Measurements from ENCODE around the gene DDX17. TPM values are rescaled to one million over a fixed set of nuclear protein-coding genes. Genes with fewer than 3 reads are reported as not detected.

DDX17 gene
- total RNA-seq, 2 experiments from 2014 or later: 319 to 341 TPM

DNA sequence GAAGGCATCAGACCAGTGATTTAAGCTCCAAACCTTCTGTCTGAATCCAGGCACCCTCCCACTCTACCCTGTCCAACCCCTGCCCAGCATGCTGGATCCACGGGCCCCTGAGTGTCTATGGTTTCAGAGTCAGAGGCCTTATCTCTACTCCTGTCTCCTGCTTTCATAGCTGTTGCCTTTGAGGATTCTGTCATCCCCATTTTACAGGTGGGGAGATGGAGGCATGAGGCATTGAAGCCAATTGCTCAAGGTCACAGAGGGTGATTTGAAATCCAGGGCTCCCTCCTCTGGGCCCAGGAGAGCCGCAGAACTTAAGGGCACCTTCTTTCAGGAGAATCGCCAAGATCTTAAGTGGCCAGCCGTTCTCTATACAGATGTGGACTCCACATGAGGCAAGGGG lies 54.2 kb downstream of the DDX17 start:
- no peaks in the 10 kb centered on the region for H3K9me3 Mint-ChIP-seq
- H3K27ac Mint-ChIP-seq: no peak overlapping the region
- DNase-seq: no peak
- peaks cover 9% of the 10 kb centered on the region for H3K4me1 Mint-ChIP-seq (ENCODE audit: low read depth)
- intact Hi-C loops (cut with micrococcal nuclease): no loop called here
- H3K36me3 Mint-ChIP-seq (ENCODE audit: low read depth): no peaks in the 10 kb centered on the region
- H3K4me3 Mint-ChIP-seq: no peak overlapping the region
- H3K27me3 Mint-ChIP-seq (ENCODE audit: low read depth): peaks cover 41% of the 10 kb centered on the region
- CTCF ChIA-PET: no interaction called here

DNA sequence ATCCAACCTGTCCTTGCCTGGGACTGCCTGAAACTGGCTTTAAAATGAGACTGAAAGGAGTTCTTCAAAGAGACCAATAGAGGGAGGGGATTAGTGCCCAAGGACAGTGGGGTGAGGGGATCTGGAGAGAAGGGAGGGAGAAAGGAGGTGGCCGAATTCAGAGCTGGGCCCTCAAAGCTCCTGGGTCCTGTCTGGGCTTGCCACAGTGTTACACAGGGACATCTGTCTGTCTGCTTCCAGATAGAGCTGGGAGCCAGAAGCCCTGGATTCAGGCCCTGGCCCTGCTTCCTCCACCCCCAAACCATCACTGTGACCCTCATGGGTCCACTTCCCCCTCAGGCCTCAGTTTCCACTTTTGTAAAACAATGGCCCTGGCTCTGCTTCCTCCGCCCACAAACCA lies 54.7 kb downstream of the DDX17 start:
- DNase-seq: no peak
- Mint-ChIP-seq H3K4me3 (no peak overlapping the region), H3K4me1 (ENCODE audit: low read depth) (peaks cover 7% of the 10 kb centered on the region), H3K36me3 (ENCODE audit: low read depth) (no peaks in the 10 kb centered on the region), H3K27ac (no peak overlapping the region), H3K9me3 (no peaks in the 10 kb centered on the region), H3K27me3 (ENCODE audit: low read depth) (peaks cover 36% of the 10 kb centered on the region)
- intact Hi-C loops (cut with micrococcal nuclease): no loop called here
- CTCF ChIA-PET: no interaction called here

DNA sequence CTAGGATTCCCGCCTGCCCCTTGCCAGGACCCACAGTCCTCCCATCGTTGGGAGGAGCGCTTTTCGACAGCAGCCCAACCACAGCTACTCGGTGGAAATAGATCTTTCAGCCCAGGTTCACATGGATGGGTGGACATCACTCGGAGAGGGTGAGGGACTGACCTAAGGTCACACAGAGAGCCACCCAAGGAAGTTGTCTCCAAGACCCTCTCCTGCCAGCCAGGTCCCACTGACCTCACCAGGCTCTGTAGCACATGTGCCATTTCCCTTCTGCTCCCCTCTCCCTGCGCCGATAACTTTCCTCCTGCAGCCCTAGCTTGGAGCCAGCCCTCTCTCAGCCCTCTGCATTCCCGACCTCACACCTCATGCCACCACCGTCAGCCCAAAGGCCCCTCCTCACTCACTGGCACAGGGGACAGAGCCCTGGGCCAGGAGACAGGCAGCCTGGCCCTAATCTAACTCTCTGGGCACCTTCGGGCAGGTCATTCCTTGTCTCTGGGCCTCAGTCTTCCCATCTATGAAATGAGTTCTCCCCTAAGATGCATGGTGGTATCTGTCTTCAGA lies 55.8 kb downstream of the DDX17 start:
- Mint-ChIP-seq H3K4me1 (ENCODE audit: low read depth) (peaks cover 4% of the 10 kb centered on the region), H3K27me3 (ENCODE audit: low read depth) (peaks cover 33% of the 10 kb centered on the region), H3K36me3 (ENCODE audit: low read depth) (no peaks in the 10 kb centered on the region), H3K27ac (no peak overlapping the region), H3K9me3 (no peaks in the 10 kb centered on the region), H3K4me3 (no peak overlapping the region)
- CTCF ChIA-PET: no interaction called here
- intact Hi-C loops (cut with micrococcal nuclease): no loop called here
- no peak for DNase-seq

DNA sequence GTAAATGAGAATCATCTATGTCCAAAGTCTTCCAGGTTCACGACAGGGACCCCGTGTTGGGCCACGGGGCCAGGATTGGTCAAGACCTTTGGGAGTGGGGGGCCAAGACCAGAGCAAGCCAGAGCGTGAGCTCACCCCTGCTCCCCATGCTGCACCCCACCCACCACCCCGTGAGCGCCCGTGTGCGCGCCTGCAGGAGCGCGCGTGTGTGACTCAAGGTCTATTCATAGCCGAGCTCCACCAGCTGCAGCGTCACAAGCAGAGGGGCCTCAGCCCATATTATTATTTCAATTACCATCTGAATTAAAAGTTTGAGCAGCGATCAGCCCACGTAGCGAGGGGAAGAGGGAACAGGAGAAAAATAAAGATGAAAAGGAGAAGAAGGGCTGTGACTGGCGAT lies 56.3 kb downstream of the DDX17 start:
- peaks cover 33% of the 10 kb centered on the region for H3K27me3 Mint-ChIP-seq (ENCODE audit: low read depth)
- H3K9me3 Mint-ChIP-seq: no peaks in the 10 kb centered on the region

DNA sequence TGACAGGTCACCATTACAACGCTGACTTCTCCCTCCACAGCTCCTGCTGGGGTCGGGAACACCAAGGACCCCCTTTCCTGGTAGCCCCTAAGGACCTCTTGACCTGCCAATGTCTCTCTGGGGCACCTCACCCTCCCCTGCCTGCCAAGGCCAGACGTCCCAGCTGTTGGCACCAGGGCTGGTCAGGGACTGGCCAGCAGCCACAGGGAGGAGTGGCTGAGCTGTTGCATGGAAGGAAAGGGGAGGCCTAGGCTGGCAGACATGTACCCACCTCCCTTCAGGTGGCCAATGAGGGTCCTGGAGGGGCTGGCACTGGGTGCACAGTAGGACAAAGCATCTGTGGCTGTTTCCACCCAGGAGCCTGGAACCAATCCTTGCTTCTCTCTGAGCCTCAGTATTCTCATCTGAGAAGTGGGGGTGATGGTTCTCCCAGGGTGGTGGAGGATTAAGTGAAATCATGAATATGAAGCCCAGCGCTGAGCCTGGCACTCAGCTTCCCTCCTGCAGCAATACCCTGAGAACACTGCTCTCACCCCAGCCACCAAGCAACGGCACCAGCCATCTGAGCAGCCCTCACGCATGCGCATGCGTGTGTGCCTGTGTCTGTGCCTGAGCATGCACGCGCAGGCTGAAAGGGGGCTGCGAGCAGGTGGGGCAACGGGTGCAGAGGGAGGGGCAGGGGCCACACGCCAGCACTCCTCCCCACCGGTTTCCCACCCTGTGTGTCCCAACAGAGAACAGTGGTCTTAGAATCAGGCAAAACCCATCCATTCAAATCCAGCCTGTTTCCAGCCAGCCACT lies 57.0 kb downstream of the DDX17 start:
- intact Hi-C loops (cut with micrococcal nuclease): no loop called here
- no peaks in the 10 kb centered on the region for H3K9me3 Mint-ChIP-seq

More for the DNA sequence above, 56.3 kb downstream of the DDX17 start:
- CTCF ChIA-PET: no interaction called here
- intact Hi-C loops (cut with micrococcal nuclease): no loop called here
- peaks cover 4% of the 10 kb centered on the region for H3K4me1 Mint-ChIP-seq (ENCODE audit: low read depth)
- no peaks in the 10 kb centered on the region for H3K36me3 Mint-ChIP-seq (ENCODE audit: low read depth)
- no peak for DNase-seq
- H3K27ac Mint-ChIP-seq: no peak overlapping the region
- H3K4me3 Mint-ChIP-seq: no peak overlapping the region

DNA sequence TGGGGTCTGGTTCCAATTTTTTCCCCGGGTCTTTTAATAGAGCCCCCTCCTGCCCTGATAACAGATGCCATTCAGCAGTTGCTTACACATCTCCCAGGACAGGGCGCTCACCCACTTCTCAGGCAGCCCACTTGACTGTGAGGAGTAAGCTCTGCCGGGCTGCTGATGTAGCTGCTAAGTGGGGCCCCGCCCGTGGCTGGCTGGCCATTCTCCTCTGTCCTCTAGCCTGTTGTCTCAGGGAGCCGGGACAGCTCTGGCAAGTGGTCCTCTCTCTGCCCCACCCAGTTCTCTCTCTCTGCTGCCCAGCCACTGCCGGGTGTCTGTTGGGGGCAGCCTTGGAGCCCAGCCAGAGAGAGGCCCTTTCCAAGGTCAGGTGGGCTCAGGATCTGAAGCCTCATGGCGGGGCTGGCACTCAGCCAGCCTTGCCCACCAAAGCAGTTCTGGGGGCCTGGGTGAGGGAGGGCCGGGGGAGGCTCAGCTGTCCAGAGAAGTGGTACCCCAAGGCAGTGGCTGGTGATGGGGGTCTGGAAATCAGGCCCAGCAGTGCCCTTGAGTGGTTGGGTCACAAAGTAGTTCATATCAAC lies 60.0 kb downstream of the DDX17 start:
- no peaks in the 10 kb centered on the region for H3K36me3 Mint-ChIP-seq (ENCODE audit: low read depth)
- CTCF ChIA-PET: interaction anchor here (0.6 kb wide), 1 partner anchor 343 kb away, joined by 3 read pairs; no protein-coding TSS in a partner anchor
- H3K4me3 Mint-ChIP-seq: no peak overlapping the region
- no peaks in the 10 kb centered on the region for H3K9me3 Mint-ChIP-seq
- no peaks in the 10 kb centered on the region for H3K4me1 Mint-ChIP-seq (ENCODE audit: low read depth)
- H3K27ac Mint-ChIP-seq: no peak overlapping the region
- H3K27me3 Mint-ChIP-seq (ENCODE audit: low read depth): peaks cover 10% of the 10 kb centered on the region
- no peak for DNase-seq
- intact Hi-C loops (cut with micrococcal nuclease): no loop called here

More for the DNA sequence above, 57.0 kb downstream of the DDX17 start:
- Mint-ChIP-seq H3K27ac (no peak overlapping the region), H3K4me1 (ENCODE audit: low read depth) (no peaks in the 10 kb centered on the region), H3K27me3 (ENCODE audit: low read depth) (peaks cover 29% of the 10 kb centered on the region), H3K36me3 (ENCODE audit: low read depth) (no peaks in the 10 kb centered on the region), H3K4me3 (no peak overlapping the region)
- DNase-seq: no peak
- CTCF ChIA-PET: no interaction called here

DNA sequence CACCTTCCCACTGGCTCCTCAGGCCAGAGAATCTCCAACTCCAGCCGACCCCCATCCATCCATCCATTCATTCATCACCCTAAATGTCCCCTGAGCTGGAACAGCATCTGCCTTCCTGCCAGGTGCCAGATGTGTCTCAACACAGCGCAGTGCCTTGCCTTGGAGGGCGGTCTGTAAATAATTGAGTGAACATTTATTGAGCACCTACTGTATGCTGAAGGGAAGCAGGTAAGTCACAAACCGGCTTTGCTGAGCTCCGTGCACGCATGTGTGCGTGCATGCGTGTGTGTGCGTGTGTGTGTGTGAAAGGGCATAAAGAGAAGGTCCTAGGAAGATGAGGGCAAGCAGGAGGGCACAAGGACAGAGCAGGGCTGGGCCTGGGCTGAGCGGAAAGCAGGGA lies 61.3 kb downstream of the DDX17 start:
- intact Hi-C loops (cut with micrococcal nuclease): no loop called here
- CTCF ChIA-PET: no interaction called here
- H3K9me3 Mint-ChIP-seq: no peaks in the 10 kb centered on the region
- H3K27me3 Mint-ChIP-seq (ENCODE audit: low read depth): no peaks in the 10 kb centered on the region
- DNase-seq: no peak
- no peaks in the 10 kb centered on the region for H3K36me3 Mint-ChIP-seq (ENCODE audit: low read depth)
- no peak overlapping the region for H3K27ac Mint-ChIP-seq
- H3K4me3 Mint-ChIP-seq: no peak overlapping the region
- no peaks in the 10 kb centered on the region for H3K4me1 Mint-ChIP-seq (ENCODE audit: low read depth)

DNA sequence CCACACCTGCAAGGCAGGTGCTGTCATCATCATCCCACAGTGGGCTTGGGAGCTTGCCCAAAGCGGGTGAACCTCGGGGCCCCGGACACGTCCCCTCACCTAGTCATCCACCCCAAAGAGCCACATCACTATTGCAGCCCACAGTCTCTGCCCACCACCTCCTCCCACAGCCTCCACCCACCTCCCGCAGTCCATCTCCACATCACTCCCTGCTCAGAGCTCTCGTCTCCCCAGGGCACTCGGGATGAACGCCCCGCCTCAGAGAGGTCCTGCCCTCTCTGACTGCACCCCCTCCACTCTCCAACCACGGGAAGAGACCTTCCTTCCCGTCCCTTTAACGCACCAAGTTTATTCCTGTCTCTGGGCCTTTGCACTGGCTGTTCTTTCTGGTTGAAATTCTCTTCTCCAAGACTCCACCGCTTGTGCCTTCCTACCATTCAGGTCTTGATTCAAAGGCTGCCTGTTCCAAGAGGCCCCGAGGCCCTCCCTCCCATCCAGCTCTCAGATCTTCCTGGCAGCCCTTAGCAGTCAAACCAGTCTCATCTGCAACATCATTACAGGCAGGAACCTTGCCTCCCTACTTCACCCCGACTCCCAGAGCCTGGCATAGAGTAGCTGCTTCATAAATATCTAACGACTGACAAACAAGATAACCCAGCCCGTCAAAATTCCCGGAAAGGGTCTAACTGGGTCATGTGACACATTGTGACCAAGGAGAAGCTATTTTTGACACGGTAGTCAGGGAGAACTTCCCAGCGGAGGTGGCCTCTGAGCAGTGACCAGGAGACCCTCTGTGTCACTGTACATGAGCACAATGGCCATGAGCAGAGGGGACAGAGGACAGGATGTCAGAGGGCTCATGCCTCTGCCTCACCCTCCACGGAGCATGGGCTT lies 62.2 kb downstream of the DDX17 start:
- Mint-ChIP-seq H3K27ac (no peak overlapping the region), H3K27me3 (ENCODE audit: low read depth) (no peaks in the 10 kb centered on the region), H3K9me3 (no peaks in the 10 kb centered on the region), H3K4me1 (ENCODE audit: low read depth) (no peaks in the 10 kb centered on the region), H3K4me3 (no peak overlapping the region), H3K36me3 (ENCODE audit: low read depth) (no peaks in the 10 kb centered on the region)
- intact Hi-C loops (cut with micrococcal nuclease): no loop called here
- CTCF ChIA-PET: interaction anchor here (0.5 to 0.6 kb wide), 2 partner anchors 219 to 228 kb away, joined by 3 read pairs; no protein-coding TSS in a partner anchor
- DNase-seq: no peak

DNA sequence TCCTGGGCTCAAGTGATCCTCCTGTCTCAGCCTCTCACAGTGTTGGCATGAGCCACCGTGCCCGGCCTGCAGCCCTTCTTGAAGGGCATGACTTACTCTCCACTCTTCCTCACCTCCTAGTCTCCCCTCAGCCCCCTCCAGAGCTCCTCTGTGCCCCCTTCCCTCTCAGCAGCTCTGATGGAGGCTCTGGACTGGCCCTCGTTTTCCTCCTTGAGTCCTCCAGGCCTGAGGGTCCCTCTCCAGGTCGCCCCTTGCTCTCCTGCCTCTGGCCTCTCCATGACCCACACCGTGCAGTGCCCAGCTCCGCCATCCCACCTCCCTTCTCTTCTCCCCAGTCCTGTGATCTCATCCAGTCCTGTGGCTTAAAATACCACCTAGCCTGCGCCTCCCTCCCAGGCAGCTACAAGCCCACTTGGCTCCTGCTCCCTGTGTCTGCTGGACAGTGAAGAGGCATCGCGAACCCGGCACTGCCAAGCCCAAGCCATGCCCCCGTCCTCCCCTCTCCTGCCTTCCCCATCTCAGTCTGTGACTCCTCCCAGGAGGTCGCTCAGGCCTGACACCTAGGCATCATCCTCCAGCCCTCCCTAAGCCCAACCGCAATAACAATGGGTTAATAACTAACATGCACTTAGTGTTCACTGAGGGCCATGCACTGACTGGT lies 63.0 kb downstream of the DDX17 start:
- Mint-ChIP-seq H3K27me3 (ENCODE audit: low read depth) (no peaks in the 10 kb centered on the region), H3K4me3 (no peak overlapping the region), H3K9me3 (no peaks in the 10 kb centered on the region), H3K27ac (no peak overlapping the region), H3K36me3 (ENCODE audit: low read depth) (no peaks in the 10 kb centered on the region), H3K4me1 (ENCODE audit: low read depth) (no peaks in the 10 kb centered on the region)
- DNase-seq: no peak
- intact Hi-C loops (cut with micrococcal nuclease): no loop called here
- CTCF ChIA-PET: interaction anchor here (0.5 to 1.2 kb wide), 2 partner anchors 23 to 219 kb away, joined by 3 read pairs; no protein-coding TSS in a partner anchor

DNA sequence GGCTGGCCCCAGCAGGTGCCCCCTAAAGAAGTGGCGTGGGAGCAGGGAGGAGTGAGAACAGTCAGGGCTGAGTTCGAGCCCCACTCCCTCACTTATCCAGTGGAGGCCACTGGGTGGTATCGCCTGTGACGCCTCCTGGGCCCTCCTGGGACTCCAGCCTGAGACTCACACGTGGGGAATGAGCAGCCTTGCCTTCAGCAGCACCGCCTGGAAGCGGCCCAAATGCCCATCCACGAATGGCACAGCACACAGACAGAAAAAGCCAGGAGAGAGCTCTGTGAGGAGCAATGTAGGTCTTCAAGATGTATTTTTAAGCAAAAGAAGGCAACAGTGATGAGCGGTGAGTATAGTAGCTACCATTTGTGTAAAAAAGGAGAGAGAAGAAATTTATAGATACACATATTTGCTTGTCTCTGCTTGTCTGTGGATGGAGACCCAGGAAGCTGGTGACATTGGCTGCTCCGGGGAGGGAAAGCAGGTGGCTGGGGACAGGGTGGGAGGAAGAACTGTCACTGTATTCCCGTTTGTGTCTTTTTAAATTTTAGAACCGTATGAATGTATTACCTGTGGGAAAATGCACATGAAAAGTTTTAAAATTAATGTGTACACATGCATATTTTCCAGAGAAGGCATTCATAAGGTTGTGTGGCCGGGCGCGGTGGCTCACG lies 64.4 kb downstream of the DDX17 start:
- H3K27ac Mint-ChIP-seq: no peak overlapping the region
- H3K9me3 Mint-ChIP-seq: no peaks in the 10 kb centered on the region
- no peaks in the 10 kb centered on the region for H3K27me3 Mint-ChIP-seq (ENCODE audit: low read depth)
- H3K4me3 Mint-ChIP-seq: no peak overlapping the region
- intact Hi-C loops (cut with micrococcal nuclease): no loop called here
- H3K4me1 Mint-ChIP-seq (ENCODE audit: low read depth): no peaks in the 10 kb centered on the region
- no peaks in the 10 kb centered on the region for H3K36me3 Mint-ChIP-seq (ENCODE audit: low read depth)
- CTCF ChIA-PET: interaction anchor here (1.2 kb wide), 1 partner anchor 22 kb away, joined by 3 read pairs; no protein-coding TSS in a partner anchor
- DNase-seq: no peak

DNA sequence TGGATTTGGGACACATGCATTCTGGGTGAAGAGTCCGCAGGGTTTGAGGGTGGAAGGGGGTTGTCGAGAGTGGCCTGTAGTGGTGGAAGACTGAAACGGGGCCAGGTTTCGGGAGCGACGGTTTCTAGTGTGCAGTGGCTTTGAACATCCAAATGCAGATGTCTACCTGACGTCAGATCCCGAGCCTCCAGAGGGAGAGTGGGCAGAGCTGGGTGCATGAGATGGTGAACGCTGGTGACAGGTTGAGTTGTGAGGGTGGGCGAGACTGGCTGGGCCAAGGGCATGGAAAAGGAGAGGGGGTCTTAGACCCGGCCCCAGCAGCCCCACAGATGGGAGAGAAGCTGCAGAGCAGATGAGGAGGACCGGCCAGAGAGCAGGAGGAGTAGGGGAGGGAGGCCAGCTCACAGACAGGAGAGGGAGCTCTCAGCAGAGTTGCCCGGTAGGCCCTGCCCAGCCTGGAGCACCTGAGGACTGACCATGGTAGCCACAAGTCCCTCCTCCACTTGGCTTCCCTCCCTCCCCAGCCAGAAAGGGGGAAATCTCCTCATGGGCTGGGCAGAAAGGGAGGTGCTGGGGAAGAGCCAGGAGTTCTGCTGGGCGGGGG lies 65.3 kb downstream of the DDX17 start:
- CTCF ChIA-PET: no interaction called here
- intact Hi-C loops (cut with micrococcal nuclease): no loop called here
- H3K27me3 Mint-ChIP-seq (ENCODE audit: low read depth): no peaks in the 10 kb centered on the region
- H3K4me3 Mint-ChIP-seq: no peak overlapping the region
- H3K9me3 Mint-ChIP-seq: no peaks in the 10 kb centered on the region
- H3K27ac Mint-ChIP-seq: no peak overlapping the region
- DNase-seq: no peak
- H3K4me1 Mint-ChIP-seq (ENCODE audit: low read depth): no peaks in the 10 kb centered on the region
- no peaks in the 10 kb centered on the region for H3K36me3 Mint-ChIP-seq (ENCODE audit: low read depth)
